Hematopoietic multipotent progenitor cell treated with erythropoietin and hydrocortisone succinate and interleukin-3 and kit ligand, for 6 days (in vitro differentiated cells): Measurements from ENCODE around the gene IMPDH1.
"Not testable (repeated sequence)": the region's sequence is repeated elsewhere in the genome, so short reads cannot be mapped to it uniquely, and the experiment has no call there.

Source experiments
- DNase-seq: peaks from one replicate; pipeline ENCODE4 v3.0.0-alpha.2; 2015

Gene IMPDH1

DNA sequence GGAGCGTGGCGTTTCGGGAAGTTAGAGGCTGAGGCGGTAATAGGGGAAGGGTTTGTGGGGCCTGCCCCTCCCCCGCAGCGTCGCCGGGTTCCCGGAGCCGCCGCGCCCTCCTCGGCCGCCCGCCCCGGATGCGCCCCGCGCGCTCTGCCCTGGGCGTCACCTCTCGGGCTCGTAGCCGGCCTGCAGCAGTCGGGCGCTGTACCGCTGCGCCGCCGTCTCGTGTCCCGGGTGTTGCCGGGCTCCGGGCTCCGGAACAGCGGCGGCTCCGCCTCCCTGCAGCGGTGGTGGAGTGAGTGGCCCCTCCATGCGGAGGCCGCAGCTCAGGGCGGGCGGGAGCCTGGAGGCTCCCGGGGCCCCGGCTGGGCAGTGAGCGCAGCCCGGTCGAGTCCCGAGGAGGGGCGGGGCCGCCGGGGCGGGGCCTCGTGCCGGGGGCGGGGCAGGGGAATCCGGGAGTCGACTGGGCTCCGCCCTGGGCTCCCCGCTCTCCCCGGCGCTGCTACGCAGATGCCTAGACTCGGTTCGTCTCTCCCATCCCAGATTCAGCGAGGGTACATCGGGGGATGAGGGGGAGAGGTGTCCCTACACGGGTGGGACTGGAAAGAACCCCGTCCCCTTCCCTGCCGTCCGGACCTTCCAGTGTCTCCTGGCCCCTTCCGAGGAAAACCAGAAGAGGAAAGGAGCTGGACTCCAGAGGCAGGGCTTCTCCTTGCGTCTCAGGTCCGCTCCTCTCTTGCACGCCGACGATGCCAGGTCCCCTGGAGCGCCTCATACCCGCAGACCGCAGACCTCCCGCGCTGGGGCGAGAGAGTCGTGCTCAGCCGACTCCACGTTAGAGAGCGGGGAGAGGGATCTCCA lies at the start of gene IMPDH1:
IMPDH1 (minus strand) TSS at position 387 of the 855 bp plus-strand sequence; CDS start at position 306, 81 bp downstream.
- peak; percentile 79 for DNase-seq

DNA sequence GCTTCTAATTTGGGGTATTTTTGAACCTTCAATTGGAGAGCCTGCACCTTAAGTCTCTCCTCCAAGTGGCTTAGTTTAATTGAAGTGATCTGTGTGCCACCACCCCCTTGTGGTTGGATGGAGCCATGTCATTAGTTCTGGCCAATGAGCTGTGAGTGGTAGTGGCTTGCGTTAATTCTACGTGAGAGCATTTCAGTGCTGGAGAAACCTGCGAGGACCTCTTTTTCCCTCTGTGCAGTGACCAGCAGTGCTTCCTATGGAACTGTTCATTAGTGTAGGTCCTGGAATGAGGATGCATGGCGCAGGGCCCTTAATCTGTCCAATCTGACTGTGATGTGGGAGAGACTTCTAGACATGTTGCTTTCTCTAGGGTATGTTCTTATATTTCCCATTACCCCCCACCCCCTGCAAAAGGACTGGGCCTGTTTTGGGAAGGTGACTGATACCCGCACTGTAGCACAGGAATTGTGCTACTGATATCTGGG lies 49.7 kb upstream of the IMPDH1 start:
- DNase-seq: peak; percentile 91

DNA sequence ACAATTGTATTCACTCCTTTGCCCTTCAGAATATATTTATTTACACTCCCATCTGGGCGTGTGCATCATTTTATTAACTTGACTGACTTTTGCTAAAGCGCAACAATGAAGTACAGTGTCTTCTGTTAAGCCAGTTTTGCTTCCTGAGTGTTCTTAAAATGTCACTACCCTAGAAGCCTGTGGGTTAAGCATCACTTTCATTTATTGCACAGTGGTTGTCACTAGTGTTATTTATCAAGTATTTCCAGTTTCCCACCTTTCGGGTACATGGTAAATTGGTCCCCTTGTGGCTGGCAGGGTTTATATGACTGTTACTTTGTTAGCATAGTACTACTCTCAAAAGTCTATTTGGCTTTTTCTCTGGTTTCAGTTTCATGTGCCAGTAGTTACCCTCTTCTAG lies 49.2 kb upstream of the IMPDH1 start:
- no peak for DNase-seq

DNA sequence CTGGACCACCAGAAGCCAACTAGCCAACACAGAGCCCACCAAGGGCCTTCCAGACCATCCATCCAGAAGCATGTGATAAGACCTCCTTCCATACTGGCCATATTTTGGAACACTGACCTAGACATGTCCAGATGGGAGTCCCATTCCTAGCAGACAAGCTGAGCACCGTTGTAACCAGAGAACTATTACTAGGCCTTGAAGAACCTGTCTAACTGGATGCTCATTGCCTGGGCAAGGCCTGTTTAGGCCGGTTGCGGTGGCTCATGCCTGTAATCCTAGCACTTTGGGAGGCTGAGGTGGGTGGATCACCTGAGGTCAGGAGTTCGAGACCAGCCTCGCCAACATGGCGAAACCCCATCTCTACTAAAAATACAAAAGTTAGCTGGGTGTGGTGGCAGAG lies 47.6 kb upstream of the IMPDH1 start:
- not testable (repeated sequence) for DNase-seq

DNA sequence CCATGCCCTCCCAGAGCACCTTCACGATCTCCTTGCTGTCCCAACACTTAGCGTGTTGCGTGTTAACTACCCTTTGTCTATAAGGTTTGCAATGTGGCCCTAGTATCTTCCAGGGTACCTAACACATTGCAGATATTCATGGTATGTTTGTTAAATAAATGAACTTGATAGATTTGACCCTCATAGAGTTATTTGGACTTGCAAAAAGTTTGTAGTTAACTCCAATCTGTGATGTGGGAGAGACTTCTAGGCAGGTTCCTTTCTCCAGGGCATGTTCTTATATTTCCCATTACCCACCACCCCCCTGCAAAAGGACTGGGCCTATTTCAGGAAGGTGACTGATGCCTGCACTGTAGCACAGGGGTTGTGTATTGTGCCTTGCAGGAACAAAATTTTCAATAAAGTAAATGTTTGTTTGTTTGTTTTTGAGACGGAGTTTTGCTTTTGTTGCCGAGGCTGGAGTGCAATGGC lies 46.5 kb upstream of the IMPDH1 start:
- DNase-seq: peak; percentile 27

DNA sequence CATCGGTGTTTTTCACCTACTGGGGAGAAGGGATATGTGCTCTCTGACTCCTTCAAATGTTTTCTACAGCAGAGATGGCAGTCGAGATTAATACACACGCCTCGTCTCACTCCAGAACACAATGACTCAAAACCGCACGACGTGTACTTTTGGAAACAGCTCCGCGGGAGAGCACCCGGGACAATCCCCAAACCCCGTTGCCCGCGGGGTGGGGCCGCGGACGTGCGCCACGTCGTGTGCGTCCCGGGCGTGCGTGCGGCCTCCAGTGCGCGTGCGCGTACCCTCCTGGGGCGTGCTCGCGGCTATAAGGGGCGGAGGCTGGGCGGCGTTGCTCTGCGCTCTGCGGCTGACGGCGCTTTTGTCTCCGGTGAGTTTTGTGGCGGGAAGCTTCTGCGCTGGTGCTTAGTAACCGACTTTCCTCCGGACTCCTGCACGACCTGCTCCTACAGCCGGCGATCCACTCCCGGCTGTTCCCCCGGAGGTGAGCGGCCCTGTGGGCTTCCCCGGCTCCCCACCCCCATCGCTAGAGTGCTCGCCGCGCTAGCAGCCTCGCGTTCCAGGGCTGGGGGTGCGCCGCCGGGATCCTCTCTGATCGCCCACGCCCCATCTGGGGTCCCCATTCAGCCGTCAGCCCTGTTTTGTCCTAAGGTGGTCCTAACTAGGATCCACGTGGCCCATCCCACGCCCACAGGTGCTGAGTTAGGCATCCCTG lies 45.9 kb upstream of the IMPDH1 start, which contains the start of gene HILPDA:
HILPDA (plus strand) TSS at position 336 of the 712 bp plus-strand sequence. CDS start 1,391 bp downstream, outside the sequence.
- DNase-seq: peak; percentile 94

DNA sequence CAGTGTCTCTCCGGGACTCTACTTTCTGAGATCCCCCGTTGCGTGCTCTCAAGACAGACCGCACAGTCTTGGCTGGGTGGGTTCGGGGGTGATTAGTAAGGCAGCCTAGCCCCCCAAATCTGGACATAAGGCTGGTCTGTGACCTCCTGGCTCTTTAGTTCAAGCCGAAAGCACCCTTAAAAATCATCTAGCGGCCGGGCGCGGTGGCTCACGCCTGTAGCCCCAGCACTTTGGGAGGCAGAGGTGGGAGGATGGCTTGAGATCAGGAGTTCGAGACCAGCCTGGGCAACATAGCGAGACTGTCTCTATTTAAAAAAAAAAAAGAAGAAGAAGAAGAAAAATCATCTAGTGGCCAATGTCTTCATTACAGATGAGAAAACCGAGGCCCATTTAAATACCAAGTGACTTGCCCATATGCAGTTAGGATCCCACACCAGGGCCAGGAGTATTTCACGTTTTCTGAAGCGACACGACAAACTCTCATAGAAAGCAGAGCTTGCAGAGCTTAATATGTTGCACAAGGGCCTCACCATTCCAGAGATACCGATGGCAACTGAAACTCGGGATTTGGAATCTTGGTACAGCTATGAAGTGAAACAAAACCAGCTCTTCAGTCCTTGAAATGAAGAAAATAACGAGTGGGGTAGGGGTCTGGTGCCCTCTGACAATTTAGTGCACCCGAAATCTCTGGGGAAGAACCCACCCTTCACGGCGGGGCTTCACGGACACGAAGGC lies 45.2 kb upstream of the IMPDH1 start:
- DNase-seq: peak; percentile 52

DNA sequence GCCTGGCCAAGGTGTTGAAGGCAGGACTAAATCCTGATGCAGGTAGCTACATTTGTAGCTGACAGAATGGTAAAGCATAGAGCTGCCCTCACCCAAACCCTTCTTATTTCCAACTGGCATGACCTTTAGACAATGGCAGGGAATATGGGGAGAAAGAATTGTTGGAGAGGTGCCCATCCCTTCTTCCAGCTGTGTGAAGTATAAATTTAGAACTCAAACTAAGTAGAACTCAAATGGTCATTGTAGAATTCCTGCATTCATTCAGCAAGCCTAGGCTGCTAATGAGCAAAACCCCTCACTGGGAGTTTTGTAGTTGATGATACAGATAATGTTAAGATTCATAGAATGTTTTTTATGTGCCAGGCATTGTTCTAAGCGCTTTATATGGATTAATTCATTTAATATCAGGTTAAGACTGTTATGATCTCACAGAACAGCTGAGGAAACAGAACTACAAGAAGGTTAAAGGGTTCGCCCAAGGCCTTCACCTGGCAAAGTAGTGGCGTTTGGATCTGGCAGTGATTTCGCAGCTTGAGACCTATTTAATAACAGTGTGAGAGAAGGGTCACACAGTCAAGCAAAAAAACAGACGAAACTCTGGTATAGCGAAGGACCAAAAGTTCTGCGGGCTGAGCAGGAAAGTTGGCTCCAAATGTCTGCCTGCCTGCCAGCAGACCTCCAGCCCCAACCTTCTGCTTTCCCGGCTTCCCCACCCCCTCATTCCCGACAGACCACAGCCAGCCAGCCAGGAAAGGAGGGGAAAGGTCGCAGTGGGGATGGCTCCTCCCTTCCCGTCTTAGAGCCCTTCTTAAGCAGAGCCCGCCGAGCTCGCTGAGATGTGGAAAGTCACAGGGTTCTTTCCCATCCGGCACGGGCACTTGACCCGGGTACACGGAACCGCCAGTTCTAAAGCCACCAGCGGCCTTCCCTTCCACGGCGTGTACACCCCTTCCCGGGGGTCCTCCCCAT lies 44.3 kb upstream of the IMPDH1 start:
- DNase-seq: no peak

DNA sequence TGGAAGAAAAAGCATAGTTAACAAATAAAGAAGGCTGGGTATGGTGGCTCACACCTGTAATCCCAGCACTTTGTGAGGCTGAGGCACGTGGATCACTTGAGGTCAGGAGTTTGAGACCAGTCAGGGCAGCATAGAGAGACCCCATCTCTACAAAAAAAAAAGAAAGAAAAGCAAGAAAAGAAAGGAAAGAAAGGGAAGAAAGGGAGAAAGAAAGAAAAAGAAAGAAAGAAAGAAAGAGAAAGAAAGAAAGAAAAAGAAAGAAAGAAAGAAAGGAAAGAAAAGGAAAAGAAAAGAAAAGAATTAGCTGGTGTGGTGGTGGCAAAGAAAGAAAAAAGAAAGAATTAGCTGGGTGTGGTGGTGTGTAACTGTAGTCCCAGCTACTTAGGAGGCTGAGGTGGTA lies 42.8 kb upstream of the IMPDH1 start:
- no peak for DNase-seq

DNA sequence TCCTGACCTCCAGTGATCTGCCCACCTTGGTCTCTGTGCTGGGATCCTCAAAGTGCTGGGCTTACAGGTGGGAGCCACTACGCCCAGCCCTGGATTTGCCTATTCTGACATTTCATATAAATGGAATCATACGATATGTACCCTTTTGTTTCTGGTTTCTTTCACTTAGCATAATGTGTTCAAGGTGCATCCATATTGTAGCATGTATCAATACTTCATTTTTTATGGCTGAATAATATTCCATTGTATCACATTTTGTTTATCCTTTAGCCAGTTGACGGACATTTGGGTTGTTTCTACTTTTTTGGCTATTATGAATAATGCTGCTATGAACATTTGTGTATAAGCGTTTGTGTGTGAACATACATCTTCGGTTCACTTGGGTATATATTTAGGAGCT lies 41.1 kb upstream of the IMPDH1 start:
- DNase-seq: no peak

DNA sequence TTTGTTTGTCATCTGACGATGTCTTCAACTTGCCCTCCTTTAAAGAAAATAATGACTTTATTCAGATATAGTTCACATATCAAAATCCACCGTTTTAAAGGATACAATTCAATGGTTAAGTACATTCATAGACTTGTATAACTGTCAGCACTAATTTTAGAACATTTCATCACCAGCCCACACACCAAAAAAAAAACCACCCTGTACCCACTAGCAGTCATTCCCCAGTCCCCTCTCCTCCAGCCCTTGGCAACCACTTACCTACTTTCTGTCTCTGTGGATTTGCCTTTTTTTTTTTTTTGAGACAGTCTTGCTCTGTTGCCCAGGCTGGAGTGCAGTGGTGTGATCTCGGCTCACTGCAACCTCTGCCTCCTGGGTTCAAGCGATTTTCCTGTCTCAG lies 40.6 kb upstream of the IMPDH1 start:
- no peak for DNase-seq

DNA sequence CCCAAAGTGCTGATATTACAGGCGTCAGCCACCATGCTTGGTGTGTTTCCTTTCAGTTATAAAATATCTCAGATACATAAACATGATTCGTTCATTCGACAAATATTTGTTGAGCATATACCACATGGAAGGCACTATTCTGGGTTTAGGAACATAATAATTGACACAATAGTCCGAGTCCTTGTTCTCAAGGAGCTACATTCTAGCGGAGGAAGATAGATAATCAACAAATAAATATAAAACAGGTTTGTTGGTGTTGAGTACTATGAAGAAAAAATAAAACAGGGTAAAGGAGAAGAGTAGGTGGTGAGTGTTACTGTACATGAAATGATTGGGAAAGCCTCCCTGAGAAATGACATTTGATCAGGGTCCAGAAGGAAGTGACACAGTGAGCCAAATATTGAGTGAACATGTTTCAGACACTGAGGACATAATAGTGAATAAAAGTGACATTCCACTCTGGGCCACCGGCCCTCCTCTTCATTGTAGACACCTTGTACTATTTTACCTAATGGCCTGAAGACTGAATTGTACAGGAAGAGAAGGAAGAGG lies 39.0 kb upstream of the IMPDH1 start:
- DNase-seq: no peak

DNA sequence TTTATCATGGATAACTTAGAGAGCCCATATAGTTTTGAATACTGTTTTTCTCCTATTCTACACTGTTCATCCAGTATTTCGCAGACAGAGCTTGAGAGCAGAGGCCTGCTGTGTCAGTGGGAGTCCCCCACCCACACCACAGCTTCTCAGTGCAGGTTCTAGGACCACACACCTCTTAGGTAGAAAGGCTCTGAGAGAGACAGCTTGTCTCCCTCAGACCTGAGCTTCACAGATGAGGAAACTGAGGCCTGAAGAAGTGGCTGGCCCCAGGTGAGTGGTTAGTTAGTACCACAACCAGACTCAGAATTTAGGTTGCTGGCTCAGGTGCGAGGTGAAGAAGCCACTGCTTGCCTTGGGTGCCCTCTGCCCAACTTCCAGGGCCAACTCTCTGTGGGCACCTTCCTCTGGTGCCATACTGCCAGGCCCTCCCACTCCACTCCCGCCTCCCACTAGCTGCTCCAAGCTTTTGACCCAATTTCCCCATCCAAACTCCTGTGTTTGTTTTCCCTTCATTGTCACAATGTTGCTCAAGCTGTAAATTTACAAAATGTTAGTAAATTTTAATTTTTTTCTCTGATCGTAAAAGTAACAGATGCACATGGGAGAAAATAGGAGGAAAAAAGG lies 38.3 kb upstream of the IMPDH1 start:
- DNase-seq: no peak

DNA sequence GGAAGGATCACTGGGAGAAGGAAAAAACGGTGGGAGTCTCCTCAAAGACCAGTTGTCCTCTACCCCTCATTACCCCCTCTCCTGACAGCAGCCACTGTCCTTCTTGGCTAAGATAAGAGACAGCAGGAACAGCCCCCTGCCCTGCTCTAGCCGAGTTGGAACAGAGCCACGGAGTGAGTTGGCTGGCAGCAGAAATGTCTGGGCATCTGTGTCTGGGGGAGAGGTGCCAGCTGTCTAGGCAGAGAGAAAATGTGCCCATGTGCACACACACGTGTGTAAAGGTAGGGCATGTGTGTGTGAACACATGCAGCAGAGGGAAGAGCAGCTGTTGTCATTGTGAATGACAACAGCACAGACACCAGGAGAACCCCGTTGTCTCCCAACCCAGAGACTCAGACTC lies 36.5 kb upstream of the IMPDH1 start:
- no peak for DNase-seq

DNA sequence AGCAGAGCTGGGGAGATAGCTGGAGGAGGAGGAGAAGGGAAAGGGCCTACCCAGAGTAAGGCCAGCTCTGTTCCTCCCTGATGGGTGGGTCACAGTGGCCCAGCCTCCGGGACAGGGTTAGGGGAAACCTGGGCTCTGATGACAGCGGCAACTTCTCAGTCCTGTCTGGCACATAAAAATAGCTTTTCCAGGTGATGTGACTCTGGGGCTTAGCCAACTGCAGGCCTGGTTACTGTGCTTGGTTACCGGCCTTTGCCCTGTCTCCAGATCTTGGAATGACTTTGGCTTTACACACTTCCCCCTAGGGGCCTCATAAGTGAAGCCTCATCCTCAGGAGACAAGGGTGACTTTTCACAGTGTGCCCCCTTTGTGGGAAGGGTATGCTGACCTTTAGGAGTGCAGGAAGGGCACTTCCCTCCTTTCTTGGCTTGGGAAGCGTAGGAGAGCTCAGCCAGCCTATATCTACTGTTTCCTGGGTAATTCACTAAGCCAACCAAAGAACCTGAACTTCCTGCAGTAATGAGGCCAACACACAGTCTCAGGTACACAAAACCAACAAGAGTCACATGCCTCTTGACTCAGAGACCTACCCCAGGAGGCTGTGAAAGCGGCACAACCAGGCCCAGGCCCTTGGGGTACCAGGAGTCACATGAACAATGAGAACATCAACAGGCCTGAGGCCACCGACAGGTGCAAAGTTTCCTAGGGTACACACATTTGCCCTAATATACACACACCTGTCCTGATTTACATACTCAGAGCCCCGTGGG lies 34.2 kb upstream of the IMPDH1 start:
- no peak for DNase-seq

DNA sequence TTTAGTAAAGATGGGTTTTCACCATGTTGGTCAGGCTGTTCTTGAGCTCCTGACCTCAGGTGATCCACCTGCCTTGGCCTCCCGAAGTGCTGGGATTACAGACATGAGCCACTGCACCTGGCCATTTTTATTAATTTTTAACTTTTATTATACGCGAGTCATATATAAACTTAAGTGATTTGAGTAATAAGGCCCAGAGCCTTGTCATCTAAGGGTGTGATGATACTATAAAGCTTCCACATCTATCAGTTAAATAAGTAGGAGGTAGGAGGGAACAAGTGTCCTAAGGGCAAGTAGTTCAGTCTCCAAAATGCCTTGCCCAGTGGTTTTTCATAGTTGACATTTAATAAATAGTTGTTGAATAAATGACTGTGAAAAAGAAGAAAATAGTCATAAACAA lies 32.6 kb upstream of the IMPDH1 start:
- DNase-seq: no peak

DNA sequence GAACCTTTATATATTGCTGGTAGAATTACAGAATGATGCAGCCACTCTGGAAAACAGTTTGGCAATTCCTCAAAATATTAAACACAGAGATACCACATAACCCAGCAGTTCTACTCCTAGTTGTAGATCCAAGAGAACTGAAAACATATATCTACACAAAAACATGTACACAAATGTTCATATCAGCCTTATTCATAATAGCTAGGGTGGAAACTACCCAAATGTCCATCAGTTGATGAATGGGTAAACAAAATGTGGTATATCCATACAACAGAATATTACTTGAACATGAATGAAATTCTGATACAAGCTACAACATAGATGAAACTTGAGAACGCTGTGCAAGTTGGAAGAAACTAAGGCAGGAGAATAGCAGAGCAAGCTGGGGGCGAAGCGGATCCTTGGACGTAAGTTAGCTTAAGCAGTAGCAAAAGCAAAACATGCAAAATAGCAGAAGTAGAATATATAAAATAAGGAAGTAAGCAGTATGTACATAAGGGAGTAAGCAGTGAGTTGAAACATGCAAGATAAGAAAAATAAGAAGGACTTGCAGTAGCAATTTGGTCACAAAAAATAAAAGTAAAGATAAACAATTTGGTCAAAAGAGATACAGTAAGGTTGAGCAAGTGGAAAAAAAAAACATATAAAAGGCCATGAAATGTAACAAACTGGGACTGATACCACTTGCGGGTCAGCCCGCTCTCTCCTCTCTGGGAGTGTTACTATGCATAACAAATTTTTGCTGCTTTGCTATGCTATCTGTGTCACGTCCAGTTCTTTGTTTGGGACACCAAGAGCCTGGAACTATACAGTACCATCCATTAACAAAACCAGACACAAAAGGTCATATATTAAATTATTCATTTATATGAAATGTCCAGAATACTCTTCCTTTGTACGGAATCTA lies 27.9 kb upstream of the IMPDH1 start:
- peak; percentile 54 for DNase-seq

DNA sequence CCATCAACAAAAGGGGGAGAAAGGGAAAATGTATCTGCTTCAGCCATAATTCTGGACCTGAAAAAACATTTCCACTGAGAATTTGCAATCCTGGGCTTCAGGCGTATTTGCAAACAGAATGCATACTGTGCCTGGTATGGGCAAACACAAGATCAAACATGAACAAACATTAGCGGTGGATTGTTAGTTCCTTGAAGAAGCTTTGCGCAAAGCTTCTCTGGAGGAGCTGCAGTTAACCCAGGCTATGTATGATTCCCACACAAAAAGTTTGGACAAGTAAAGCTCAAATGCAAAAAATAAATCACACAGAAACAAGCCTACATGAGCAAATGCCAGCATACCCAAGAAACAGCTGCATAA lies 25.5 kb upstream of the IMPDH1 start:
- no peak for DNase-seq
